GM12878 (cell line): ENCODE data around the gene PRMT7. TPM values are rescaled to one million over a fixed set of nuclear protein-coding genes. Genes with fewer than 3 reads are reported as not detected.

Experiments
- ATAC-seq: fragments of 200-7000 bp; cut with Tn5 transposase; 3 replicates; pipeline ENCODE4 v1.9.1; 2020; ENCODE audit warnings: mild to moderate bottlenecking, moderate library complexity
- BruUV-seq: library from RNA; stranded (reverse); fragments of 400-500 nt; replicated peaks from 2 replicates; lab custom pipeline; 2021; lab: Mats Ljungman, UMichigan
- CTCF ChIA-PET: fragments of 300-600 bp; sonication (Branson Sonifier 250); formaldehyde crosslinking; extraction: SDS; loops from one replicate; lab custom pipeline; 2021; ENCODE audit warnings: inconsistent platforms; lab: Yijun Ruan, JAX
- POLR2A ChIA-PET: fragments of 350-600 bp; formaldehyde crosslinking; extraction: SDS; loops from one replicate; lab custom pipeline; 2021; ENCODE audit warnings: inconsistent platforms; lab: Charles Lee
- RAD21 ChIA-PET: fragments of 300-600 bp; sonication (Branson Sonifier 250); formaldehyde crosslinking; loops from one replicate; lab custom pipeline; 2023; ENCODE audit warnings: antibody characterized with exemption; ENCODE audit not compliant: unreplicated experiment; lab: Charles Lee
- SMC1A ChIA-PET: fragments of 300-600 bp; sonication (Branson Sonifier 250); formaldehyde crosslinking; loops from one replicate; lab custom pipeline; 2023; ENCODE audit not compliant: unreplicated experiment, uncharacterized antibody; lab: Charles Lee
- DNase-seq: peaks from one replicate; pipeline ENCODE4 v3.0.0-alpha.2; 2011; ENCODE audit warnings: low read depth, low spot score
- FAIRE-seq: peaks from 3 replicates; lab custom pipeline; 2011; peaks lifted over from hg19 to GRCh38; lab: Jason Lieb, UNC
- H2AFZ ChIP-seq: 2 replicates; pipeline ENCODE4 v1.6.0; 2011; ENCODE audit warnings: low read depth, low read length, control low read depth; ENCODE audit not compliant: control insufficient read depth
- H3K27ac ChIP-seq: 2 replicates; pipeline ENCODE4 v1.5.1; 2011; ENCODE audit warnings: control low read depth; ENCODE audit not compliant: control insufficient read depth, insufficient read depth
- H3K27me3 ChIP-seq, 2 experiments: replicated peaks in 1 of 2; 2 replicates each; pipeline versions ENCODE4 v1.6.0 to v1.6.1; 2011; ENCODE audit warnings: low read length in 1 of 2; ENCODE audit not compliant: control insufficient read depth in 2 of 2, insufficient read depth in 2 of 2
- H3K36me3 ChIP-seq, 2 experiments: 2 replicates each; pipeline ENCODE4 v1.5.1; 2011; ENCODE audit warnings: low read length in 1 of 2; ENCODE audit not compliant: control insufficient read depth in 2 of 2, insufficient read depth in 2 of 2
- H3K4me1 ChIP-seq: 2 replicates; pipeline ENCODE4 v1.6.1; 2011; ENCODE audit warnings: mild to moderate bottlenecking, low read length, moderate library complexity, mixed read lengths; ENCODE audit not compliant: control insufficient read depth, insufficient read depth
- H3K4me2 ChIP-seq: 2 replicates; pipeline ENCODE4 v1.6.0; 2011; ENCODE audit warnings: control low read depth; ENCODE audit not compliant: control insufficient read depth, insufficient read depth
- H3K4me3 ChIP-seq: fragments of 200-600 bp; sonication (generic); 2 replicates; pipeline ENCODE4 v1.5.1; 2016
- H3K79me2 ChIP-seq: 2 replicates; pipeline ENCODE4 v1.6.0; 2011; ENCODE audit warnings: low read length; ENCODE audit not compliant: control insufficient read depth, insufficient read depth
- H3K9ac ChIP-seq: 2 replicates; pipeline ENCODE4 v1.8.0; 2011; ENCODE audit warnings: low read length, control low read depth, mixed read lengths; ENCODE audit not compliant: control insufficient read depth, insufficient read depth
- H3K9me3 ChIP-seq: replicated peaks from 3 replicates; pipeline ENCODE4 v1.5.1; 2011; ENCODE audit warnings: mild to moderate bottlenecking, low read length; ENCODE audit not compliant: control insufficient read depth, insufficient read depth
- H4K20me1 ChIP-seq: 2 replicates; pipeline ENCODE4 v1.6.0; 2011; ENCODE audit not compliant: control insufficient read depth, insufficient read depth
- DPF2 ChIP-seq: fragments of 450-650 bp; IDR thresholded peaks from 2 replicates; pipeline ENCODE4 v1.6.1; 2017; ENCODE audit warnings: mild to moderate bottlenecking
- E4F1 ChIP-seq: fragments of 450-650 bp; IDR thresholded peaks from 2 replicates; pipeline ENCODE4 v1.6.1; 2018; ENCODE audit warnings: borderline replicate concordance, mild to moderate bottlenecking; ENCODE audit not compliant: partially characterized antibody
- ETV6 ChIP-seq, 2 experiments: fragments of 450-650 bp in 1 of 2; IDR thresholded peaks in 1 of 2; conservative IDR thresholded peaks in 1 of 2; 2 replicates each; pipeline ENCODE4 v1.6.1; 2014; ENCODE audit warnings: antibody characterized with exemption in 1 of 2, borderline replicate concordance in 1 of 2, low read depth in 1 of 2, mild to moderate bottlenecking in 1 of 2, moderate library complexity in 1 of 2
- IKZF2 ChIP-seq, 2 experiments: fragments of 450-650 bp; IDR thresholded peaks; 2 replicates each; pipeline ENCODE4 v1.6.1; 2017; ENCODE audit warnings: mild to moderate bottlenecking in 2 of 2, moderate library complexity in 2 of 2
- JUNB ChIP-seq: IDR thresholded peaks from 2 replicates; pipeline ENCODE4 v1.6.1; 2016; ENCODE audit warnings: antibody characterized with exemption, mild to moderate bottlenecking
- MLLT1 ChIP-seq: fragments of 450-650 bp; IDR thresholded peaks from 2 replicates; pipeline ENCODE4 v1.6.1; 2016; ENCODE audit warnings: mild to moderate bottlenecking
- PKNOX1 ChIP-seq: fragments of 450-650 bp; IDR thresholded peaks from 2 replicates; pipeline ENCODE4 v1.6.1; 2016; ENCODE audit warnings: mild to moderate bottlenecking
- POLR2AphosphoS2 ChIP-seq: IDR thresholded peaks from 2 replicates; pipeline ENCODE4 v1.6.1; 2011; ENCODE audit warnings: low read depth, mild to moderate bottlenecking, low read length, improper control_type of control experiment, moderate library complexity
- POU2F2 ChIP-seq: IDR thresholded peaks from 3 replicates; pipeline ENCODE4 v1.6.1; 2011; ENCODE audit warnings: low read depth, mild to moderate bottlenecking, low read length, borderline replicate concordance
- SMAD5 ChIP-seq: IDR thresholded peaks from 2 replicates; pipeline ENCODE4 v1.6.1; 2016; ENCODE audit warnings: antibody characterized with exemption, low read depth
- SPI1 ChIP-seq: IDR thresholded peaks from 2 replicates; pipeline ENCODE4 v1.6.1; 2011; ENCODE audit warnings: low read depth, mild to moderate bottlenecking, low read length, moderate library complexity, borderline replicate concordance; ENCODE audit not compliant: insufficient read depth
- SREBF1 ChIP-seq: IDR thresholded peaks from 2 replicates; pipeline ENCODE4 v1.6.1; 2012; ENCODE audit warnings: mild to moderate bottlenecking, low read length
- STAT3 ChIP-seq: IDR thresholded peaks from 2 replicates; pipeline ENCODE4 v1.6.1; 2011; ENCODE audit warnings: low read depth, low read length, improper control_type of control experiment
- TCF7 ChIP-seq: IDR thresholded peaks from 2 replicates; pipeline ENCODE4 v1.6.1; 2014; ENCODE audit warnings: antibody characterized with exemption, borderline replicate concordance
- WRNIP1 ChIP-seq: IDR thresholded peaks from 2 replicates; pipeline ENCODE4 v1.6.1; 2011; ENCODE audit warnings: low read depth, low read length, improper control_type of control experiment, borderline replicate concordance
- ZNF274 ChIP-seq: IDR thresholded peaks from one replicate; pipeline ENCODE4 v1.8.0; 2011; ENCODE audit not compliant: insufficient read length, insufficient read depth
- ZNF622 ChIP-seq: fragments of 450-650 bp; IDR thresholded peaks from 2 replicates; pipeline ENCODE4 v1.6.1; 2017; ENCODE audit warnings: mild to moderate bottlenecking, inconsistent platforms
- WGBS: methylation state at CpG from one replicate; pipeline ENCODE4 v1.1.6; 2016; ENCODE audit warnings: low lambda C conversion rate; ENCODE audit not compliant: insufficient replicate concordance, insufficient coverage; ENCODE audit errors: missing lambda C conversion rate; 5-methylcytosine and 5-hydroxymethylcytosine counted together
- in situ Hi-C: fragments of 300-500 bp; cut with MboI; formaldehyde crosslinking; loops from 9 replicates; pipeline ENCODE4 v1.14.3; 2018; ENCODE audit warnings: mixed read lengths
- intact Hi-C: fragments of 100-400 bp; cut with micrococcal nuclease; formaldehyde crosslinking; loops from one replicate; pipeline ENCODE4 v1.14.2; 2022; ENCODE audit not compliant: unreplicated experiment
- polyA plus RNA-seq, 11 experiments: library from polyadenylated mRNA; depleted of rRNA in 4 of 11; unstranded in 6 of 11; stranded (reverse) in 5 of 11; fragments of >200 nt; fragmentation: Nextera tagmentation in 4 of 11; fragmentation: Illumina TruSeq in 1 of 11; extraction: Ambion mirVana in 4 of 11; extraction: Trizol in 1 of 11; gene quantifications; 1 replicate in 1 of 11; 2 replicates in 10 of 11; pipeline versions ENCODE4 v1.2.1 to v1.2.3, GENCODE V29; 2011 to 2016; ENCODE audit warnings: inconsistent platforms in 2 of 11, missing spikeins in 2 of 11, low read depth in 1 of 11
- total RNA-seq, 4 experiments: library from RNA; depleted of rRNA in 3 of 4; stranded (reverse); fragments of >200 nt in 3 of 4; fragmentation: Illumina TruSeq in 1 of 4; extraction: Trizol in 1 of 4; gene quantifications; 2 replicates each; pipeline versions ENCODE4 v1.2.1 to v1.2.3, GENCODE V29; 2013 to 2021

The PRMT7 gene
- total and polyA plus RNA-seq, 10 of the 15 experiments (the other 5 are each of a cell fraction or from before 2014, with no cell fraction given): 5.1 to 56.1 (median 42.0) TPM

GRCh38 chr16:68343137-68343536 lies 32.3 kb downstream of the PRMT7 start:
- in situ Hi-C loops: no loop called here
- ChIA-PET POLR2A (no interaction called here), SMC1A (no interaction called here), RAD21 (no interaction called here)
- Histone ChIP-seq H3K4me2 (no peak overlapping the region), H3K4me1 (no peaks in the 10 kb centered on the region), H3K79me2 (no peaks in the 10 kb centered on the region), H3K36me3 (peaks cover 33 to 38% of the 10 kb centered on the region in 2 experiments), H3K9me3 (no peaks in the 10 kb centered on the region), H4K20me1 (no peaks in the 10 kb centered on the region; the same call in 1 of the 2 replicates), H3K9ac (no peak overlapping the region), H3K27ac (no peak overlapping the region), H2AFZ (no peak overlapping the region)
- intact Hi-C loops: no loop called here
- ATAC-seq (no peak), FAIRE-seq (no peak)
- no TSS peak for BruUV-seq
- TF ChIP-seq DPF2 (no peak), POLR2AphosphoS2 (no peak), E4F1 (no peak), MLLT1 (no peak), WRNIP1 (no peak), STAT3 (no peak), POU2F2 (no peak), SMAD5 (no peak), ZNF622 (no peak), JUNB (no peak), PKNOX1 (no peak), IKZF2 (IDR thresholded peaks at IDR 0.05) (no peak), SREBF1 (no peak), SPI1 (no peak), ZNF274 (no peak), TCF7 (no peak), ETV6 (conservative IDR thresholded peaks at IDR 0.05 in 1 of 2, IDR thresholded peaks at IDR 0.05 in 1 of 2; ENCODE audit: borderline replicate concordance in 1 of 2, low read depth in 1 of 2) (no peak)
- TF ChIP-seq, all 136 proteins: peak for 0
- H3K4me3 ChIP-seq: no peak overlapping the region
- WGBS: 95% methylated on average over 7 of the region's 7 CpGs
- CTCF ChIA-PET: interaction anchor here (0.9 kb wide), 1 partner anchor 14 kb away, joined by 3 read pairs; no protein-coding TSS in a partner anchor
- no peak for DNase-seq
- no peaks in the 10 kb centered on the region for H3K27me3 ChIP-seq
